Uterus (tissue), 2 donors: ENCODE measurements around the gene COL4A3.

Experiments
- CTCF ChIP-seq, 4 experiments: fragments of 200-600 bp in 2 of 4; fragments of 450-650 bp in 2 of 4; sonication (generic) in 2 of 4; IDR thresholded peaks; one replicate each; pipeline ENCODE4 v1.5.1; 2016 to 2019; ENCODE audit warnings: antibody characterized with exemption in 4 of 4, mild to moderate bottlenecking in 2 of 4, moderate library complexity in 1 of 4
- POLR2A ChIP-seq, 2 donors: fragments of 450-650 bp; IDR thresholded peaks; one replicate each; pipeline ENCODE4 v1.6.1; 2016; ENCODE audit warnings: antibody characterized with exemption in 2 of 2, mild to moderate bottlenecking in 1 of 2, moderate library complexity in 1 of 2

DNA sequence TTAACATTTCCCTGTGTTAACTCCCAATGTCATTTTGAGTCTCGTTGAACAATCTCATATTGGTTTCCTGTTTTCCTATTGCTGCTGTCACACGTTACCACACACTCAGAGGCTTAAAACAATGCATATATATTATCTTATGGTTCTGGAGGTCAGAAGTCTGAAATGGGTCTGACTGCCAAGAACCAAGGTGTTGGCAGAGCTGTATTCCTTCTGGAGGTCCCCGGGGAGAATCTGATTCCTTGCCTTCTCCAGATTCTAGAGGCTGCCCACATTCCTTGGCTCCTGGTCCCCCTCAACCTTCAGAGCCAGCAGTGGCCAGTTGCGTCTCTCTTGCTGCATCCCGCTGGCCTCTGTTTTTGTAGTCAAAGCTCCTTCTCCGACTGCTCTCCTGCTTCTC, 18.0 kb upstream of the COL4A3 start:
- TF ChIP-seq POLR2A (IDR thresholded peaks at IDR 0.05) (no peak), CTCF (IDR thresholded peaks at IDR 0.05) (no peak)
